ENCODE measurements around the gene TMEM132C.

- TF ChIP-seq FOXM1 (IDR thresholded peaks at IDR 0.05; ENCODE audit: low read depth): no peak
- TF ChIP-seq SIN3A (IDR thresholded peaks at IDR 0.05; ENCODE audit: borderline replicate concordance, low read depth, low read length): no peak
- TF ChIP-seq FOXJ3 (CRISPR knock-in tag; IDR thresholded peaks at IDR 0.05): no peak
- TF ChIP-seq REST (IDR thresholded peaks at IDR 0.05; ENCODE audit: low read depth, low read length): no peak
- TF ChIP-seq MAX (IDR thresholded peaks at IDR 0.05; ENCODE audit: low read depth): no peak
- TF ChIP-seq CTCF (IDR thresholded peaks at IDR 0.05): no peak
- TF ChIP-seq, protein P1, sequence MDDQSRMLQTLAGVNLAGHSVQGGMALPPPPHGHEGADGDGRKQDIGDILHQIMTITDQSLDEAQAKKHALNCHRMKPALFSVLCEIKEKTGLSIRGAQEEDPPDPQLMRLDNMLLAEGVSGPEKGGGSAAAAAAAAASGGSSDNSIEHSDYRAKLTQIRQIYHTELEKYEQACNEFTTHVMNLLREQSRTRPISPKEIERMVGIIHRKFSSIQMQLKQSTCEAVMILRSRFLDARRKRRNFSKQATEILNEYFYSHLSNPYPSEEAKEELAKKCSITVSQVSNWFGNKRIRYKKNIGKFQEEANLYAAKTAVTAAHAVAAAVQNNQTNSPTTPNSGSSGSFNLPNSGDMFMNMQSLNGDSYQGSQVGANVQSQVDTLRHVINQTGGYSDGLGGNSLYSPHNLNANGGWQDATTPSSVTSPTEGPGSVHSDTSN (IDR thresholded peaks at IDR 0.05): no peak
- no peak for TF ChIP-seq JUND (IDR thresholded peaks at IDR 0.05)
These were observed 71.6 kb downstream of the TMEM132C start for GRCh38 chr12:128338386-128339125.

All from SK-N-SH (cell line).